AG08396 (cell line): ENCODE measurements around the gene BOD1L1.

Source experiments
- DNase-seq: peaks from one replicate; pipeline ENCODE4 v3.0.0; 2012; ENCODE audit warnings: low spot score, mixed read lengths

The BOD1L1 gene

GRCh38 chr4:13558881-13559280, 68.6 kb downstream of the BOD1L1 start:
- DNase-seq: no peak

GRCh38 chr4:13555325-13555724, 72.2 kb downstream of the BOD1L1 start:
- DNase-seq: no peak

GRCh38 chr4:13553081-13553480, 74.4 kb downstream of the BOD1L1 start:
- no peak for DNase-seq

- DNase-seq: peak; percentile 90
These were observed 78.5 kb downstream of the BOD1L1 start for GRCh38 chr4:13548984-13549546.

GRCh38 chr4:13548059-13548983, 79.2 kb downstream of the BOD1L1 start:
- DNase-seq: peak; percentile 45

- peak; percentile 18 for DNase-seq
These were observed 80.0 kb downstream of the BOD1L1 start for GRCh38 chr4:13547485-13548041.

GRCh38 chr4:13546941-13547484, 80.5 kb downstream of the BOD1L1 start:
- peak; percentile 34 for DNase-seq

- no peak for DNase-seq
These were observed 81.2 kb downstream of the BOD1L1 start for GRCh38 chr4:13546142-13546940.

GRCh38 chr4:13545394-13545808, 82.1 kb downstream of the BOD1L1 start:
- DNase-seq: no peak

GRCh38 chr4:13544606-13545393, 82.7 kb downstream of the BOD1L1 start:
- DNase-seq: peak; percentile 94

GRCh38 chr4:13543839-13544605, 83.5 kb downstream of the BOD1L1 start, which contains the start of gene NKX3-2:
Gene NKX3-2, minus strand, starts transcription at chr4:13544508. Its CDS starts 94 bp downstream, at chr4:13544414.
- peak; percentile 77 for DNase-seq

GRCh38 chr4:13543032-13543838, 84.3 kb downstream of the BOD1L1 start:
- DNase-seq: peak; percentile 35

GRCh38 chr4:13542577-13543031, 84.9 kb downstream of the BOD1L1 start:
- no peak for DNase-seq

GRCh38 chr4:13541720-13542576, 85.6 kb downstream of the BOD1L1 start:
- peak; percentile 7 for DNase-seq

GRCh38 chr4:13541176-13541604, 86.3 kb downstream of the BOD1L1 start:
- DNase-seq: peak; percentile 9

- no peak for DNase-seq
These were observed 86.9 kb downstream of the BOD1L1 start for GRCh38 chr4:13540446-13541175.

- DNase-seq: no peak
These were observed 87.7 kb downstream of the BOD1L1 start for GRCh38 chr4:13539619-13540445.
